HG03460 (cell line): ENCODE results near the gene FAM174C.

Experiments used
- ATAC-seq: cut with Tn5 transposase; IDR thresholded peaks from one replicate; pipeline ENCODE4 v1.9.1; 2021; ENCODE audit not compliant: unreplicated experiment

The FAM174C gene

GRCh38 chr19:1275260-1275975, at the start of gene FAM174C:
Gene FAM174C, plus strand, starts transcription at chr19:1275530. Its CDS starts 20 bp downstream, at chr19:1275550.
- peak; percentile 63 for ATAC-seq

GRCh38 chr19:1226227-1226518, 49.2 kb upstream of the FAM174C start:
- ATAC-seq, result no peak

- ATAC-seq, result no peak
Measured at GRCh38 chr19:1226522-1227303, 48.6 kb upstream of the FAM174C start.

GRCh38 chr19:1227304-1228054, 47.9 kb upstream of the FAM174C start:
- ATAC-seq, result no peak

- ATAC-seq, result no peak
Measured at GRCh38 chr19:1228161-1228957, 47.0 kb upstream of the FAM174C start.

GRCh38 chr19:1229056-1229923, 46.0 kb upstream of the FAM174C start:
- no peak for ATAC-seq

- no peak for ATAC-seq
Measured at GRCh38 chr19:1229924-1230782, 45.2 kb upstream of the FAM174C start.

- ATAC-seq, result no peak
Measured at GRCh38 chr19:1230783-1231489, 44.4 kb upstream of the FAM174C start.

GRCh38 chr19:1231729-1232637, 43.3 kb upstream of the FAM174C start:
- no peak for ATAC-seq

GRCh38 chr19:1232652-1233072, 42.7 kb upstream of the FAM174C start:
- no peak for ATAC-seq

GRCh38 chr19:1233115-1233667, 42.1 kb upstream of the FAM174C start:
- no peak for ATAC-seq

- ATAC-seq, result no peak
Measured at GRCh38 chr19:1234051-1234954, 41.0 kb upstream of the FAM174C start.

- no peak for ATAC-seq
Measured at GRCh38 chr19:1234955-1235380, 40.4 kb upstream of the FAM174C start.

GRCh38 chr19:1235625-1236538, 39.4 kb upstream of the FAM174C start:
- ATAC-seq, result no peak

GRCh38 chr19:1236576-1236975, 38.8 kb upstream of the FAM174C start:
- no peak for ATAC-seq
